ENCODE results near the gene ANKRD11. TPM values are rescaled to one million over a fixed set of nuclear protein-coding genes. Genes with fewer than 3 reads are reported as not detected.

ANKRD11 gene
- total RNA-seq, 1 experiment from 2014 or later = 266 TPM

DNA sequence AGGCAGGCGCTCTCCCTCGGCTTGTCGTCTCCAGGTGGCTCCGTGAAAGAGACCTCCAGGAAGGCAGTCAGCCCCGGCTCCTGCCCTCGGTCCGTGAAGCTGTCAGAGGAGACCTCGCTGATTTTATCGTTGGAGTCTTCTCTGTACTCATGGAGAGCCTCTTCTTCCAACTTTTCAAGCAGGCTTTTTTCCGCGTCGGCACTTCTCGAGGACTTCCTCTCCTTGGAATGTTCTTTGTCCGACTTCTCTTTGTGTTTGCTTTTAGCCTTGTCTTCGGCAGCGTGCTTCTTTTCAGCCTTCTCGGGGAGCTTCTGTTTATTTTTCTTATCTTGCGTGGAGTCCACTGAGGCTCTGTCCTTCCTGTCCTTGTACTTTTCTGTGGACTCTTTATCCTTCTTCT, 207.8 kb downstream of the ANKRD11 start:
- Histone ChIP-seq H3K27me3 (ENCODE audit: insufficient read depth, low read length) (no peaks in the 10 kb centered on the region), H3K27ac (ENCODE audit: low read depth, low read length) (no peak overlapping the region), H3K79me2 (ENCODE audit: insufficient read depth, low read length) (peaks cover 12% of the 10 kb centered on the region; the same call in 1 of the 2 replicates), H4K20me1 (ENCODE audit: insufficient read depth) (peaks cover 3% of the 10 kb centered on the region; the same call in 1 of the 2 replicates), H3K4me1 (ENCODE audit: control insufficient read depth in 1 of 2, insufficient read depth in 2 of 2, low read length in 2 of 2) (no peaks in the 10 kb centered on the region), H3K9me3 (ENCODE audit: control insufficient read depth in 1 of 2, insufficient read depth in 1 of 2, low read depth in 1 of 2, low read length in 2 of 2) (no peaks in the 10 kb centered on the region), H3K9ac (ENCODE audit: low read length) (no peak overlapping the region), H3K4me3 (replicated peaks in 1 of 2; ENCODE audit: low read depth in 1 of 2, low read length in 2 of 2) (no peak overlapping the region), H2AFZ (ENCODE audit: low read depth, low read length, poor library complexity, severe bottlenecking) (no peak overlapping the region), H3K36me3 (ENCODE audit: control insufficient read depth in 1 of 2, insufficient read depth in 2 of 2, low read length in 2 of 2) (peaks cover 52 to 58% of the 10 kb centered on the region in 2 experiments; a peak in 3 of 4 replicates), H3K9me2 (ENCODE audit: insufficient read depth) (no peaks in the 10 kb centered on the region), H3K4me2 (ENCODE audit: low read length) (no peak overlapping the region)
- DNase-seq (ENCODE audit: low read depth, low spot score) (no peak), ATAC-seq (no peak)
- CTCF ChIA-PET = no interaction called here
- POLR2A ChIA-PET = no interaction called here
- TF ChIP-seq YY1 (IDR thresholded peaks at IDR 0.05; ENCODE audit: extremely low read depth, insufficient replicate concordance, low read depth, low read length) (no peak), ZFX (IDR thresholded peaks at IDR 0.05) (no peak), SP1 (IDR thresholded peaks at IDR 0.05; ENCODE audit: low read depth) (no peak), ELF1 (IDR thresholded peaks at IDR 0.05; ENCODE audit: borderline replicate concordance, low read depth) (no peak), RAD21 (IDR thresholded peaks at IDR 0.05; ENCODE audit: low read depth) (no peak), CEBPB (IDR thresholded peaks at IDR 0.05; ENCODE audit: low read depth) (no peak), TCF7L2 (IDR thresholded peaks at IDR 0.05; ENCODE audit: borderline replicate concordance, extremely low read depth, insufficient read depth, insufficient read length) (no peak), REST (IDR thresholded peaks at IDR 0.05; ENCODE audit: low read depth) (no peak), JUND (IDR thresholded peaks at IDR 0.05) (no peak), EZH2 (IDR thresholded peaks at IDR 0.05) (no peak), ZBTB33 (IDR thresholded peaks at IDR 0.05; ENCODE audit: extremely low read depth, insufficient replicate concordance, low read length) (no peak)
- TF ChIP-seq, protein P1, sequence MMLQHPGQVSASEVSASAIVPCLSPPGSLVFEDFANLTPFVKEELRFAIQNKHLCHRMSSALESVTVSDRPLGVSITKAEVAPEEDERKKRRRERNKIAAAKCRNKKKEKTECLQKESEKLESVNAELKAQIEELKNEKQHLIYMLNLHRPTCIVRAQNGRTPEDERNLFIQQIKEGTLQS (IDR thresholded peaks at IDR 0.05) = no peak
- RAD21 ChIA-PET (ENCODE audit: low non-redundant PET in 1 of 2, low total read pairs in 2 of 2, uncharacterized antibody in 2 of 2, unreplicated experiment in 2 of 2) = no interaction called here
- intact Hi-C loops (cut with micrococcal nuclease) = no loop called here
- BruUV-seq (replicated peaks) = no TSS peak

Measured in HCT116 (cell line).